GM21737 (cell line): ENCODE measurements around the gene CEP104.

ENCODE experiments used
- ATAC-seq: cut with Tn5 transposase; IDR thresholded peaks from one replicate; pipeline ENCODE4 v1.9.1; 2021; ENCODE audit warnings: mild to moderate bottlenecking, moderate library complexity; ENCODE audit not compliant: unreplicated experiment

Gene CEP104

DNA sequence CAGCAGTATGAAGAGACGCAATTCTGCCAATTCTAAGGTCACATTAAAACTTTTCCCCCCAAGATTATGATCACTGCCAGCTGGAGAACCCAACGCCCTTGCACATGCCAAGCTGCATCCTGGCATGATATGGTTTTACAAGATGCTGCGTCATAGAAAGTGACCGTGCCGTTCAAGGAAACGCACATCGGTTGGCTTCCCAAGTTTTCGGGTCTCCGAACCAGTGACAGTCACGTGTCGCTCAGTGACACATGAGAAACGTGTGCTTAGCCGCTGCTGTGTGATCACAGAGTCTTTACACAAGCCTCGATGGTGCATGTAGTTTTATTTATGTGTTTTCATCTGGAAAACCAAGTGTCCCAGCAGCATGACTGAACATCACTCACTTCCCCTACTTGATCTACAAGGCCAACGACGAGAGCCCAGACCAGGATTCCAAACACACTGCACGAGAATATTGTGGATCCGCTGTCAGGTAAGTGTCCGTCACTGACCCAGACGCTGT is 77.0 kb downstream of the CEP104 start:
- no peak for ATAC-seq

DNA sequence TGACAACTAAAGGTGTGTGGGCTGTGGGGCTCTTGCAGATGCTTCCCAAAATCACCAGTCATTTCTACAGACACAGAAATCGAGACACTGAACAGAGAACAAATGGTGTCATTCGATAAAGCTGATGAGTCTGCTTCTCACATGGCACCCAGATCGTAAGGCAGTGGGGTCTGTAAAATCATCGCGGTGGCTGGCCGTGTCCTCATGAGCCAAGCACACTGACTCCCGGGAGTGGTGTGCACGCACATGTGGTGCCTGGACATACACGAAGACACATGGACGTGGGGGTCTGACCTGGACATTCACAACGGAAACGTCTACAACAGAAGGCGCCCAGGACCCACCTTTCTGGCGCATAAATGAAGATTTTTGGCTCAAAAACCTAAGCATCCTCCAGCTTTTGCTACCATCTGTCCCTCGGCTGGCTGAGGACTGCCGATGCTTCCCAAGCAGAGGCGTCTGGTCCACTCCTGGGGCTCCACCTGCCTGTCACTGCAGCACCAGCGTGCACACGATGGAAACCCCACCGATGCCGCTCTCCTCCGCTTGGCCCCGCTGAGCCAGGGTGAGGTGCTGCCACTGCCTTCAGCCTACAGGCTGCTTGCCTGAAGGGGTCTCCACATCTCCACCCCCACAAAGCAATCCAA is 77.6 kb downstream of the CEP104 start:
- no peak for ATAC-seq

DNA sequence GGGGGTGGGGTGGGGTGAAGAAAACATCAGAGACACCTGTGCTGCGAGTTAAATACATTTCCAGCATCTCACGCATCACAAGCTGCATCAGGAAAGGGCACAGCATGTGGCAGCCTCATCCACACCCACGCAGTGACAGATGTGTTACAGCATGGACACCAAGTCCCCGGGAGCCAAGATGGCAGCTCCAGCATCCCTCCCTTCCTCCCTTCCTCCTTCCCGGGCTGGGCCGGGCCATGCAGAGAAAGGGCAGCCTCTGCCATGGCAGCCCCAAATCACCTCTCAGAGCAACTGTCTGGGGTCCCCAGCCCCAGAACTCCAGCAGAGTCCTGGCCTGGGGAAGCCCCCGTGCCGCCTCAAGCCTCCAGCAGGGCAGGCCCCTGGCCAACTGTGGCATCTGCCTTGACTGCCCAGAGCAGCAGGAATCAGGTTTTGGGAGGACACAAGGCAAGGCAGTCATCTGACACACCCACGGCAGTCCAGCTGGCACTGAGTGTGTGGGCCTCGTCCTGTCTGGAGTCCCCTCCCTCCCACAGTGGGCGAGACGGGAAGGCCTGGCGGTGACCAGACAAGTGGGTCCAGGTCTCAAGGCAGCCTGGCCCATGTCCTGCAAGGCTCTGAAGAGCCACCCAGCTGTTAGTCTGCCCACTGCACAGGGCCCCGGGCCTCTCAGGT is 78.3 kb downstream of the CEP104 start:
- ATAC-seq, result no peak

DNA sequence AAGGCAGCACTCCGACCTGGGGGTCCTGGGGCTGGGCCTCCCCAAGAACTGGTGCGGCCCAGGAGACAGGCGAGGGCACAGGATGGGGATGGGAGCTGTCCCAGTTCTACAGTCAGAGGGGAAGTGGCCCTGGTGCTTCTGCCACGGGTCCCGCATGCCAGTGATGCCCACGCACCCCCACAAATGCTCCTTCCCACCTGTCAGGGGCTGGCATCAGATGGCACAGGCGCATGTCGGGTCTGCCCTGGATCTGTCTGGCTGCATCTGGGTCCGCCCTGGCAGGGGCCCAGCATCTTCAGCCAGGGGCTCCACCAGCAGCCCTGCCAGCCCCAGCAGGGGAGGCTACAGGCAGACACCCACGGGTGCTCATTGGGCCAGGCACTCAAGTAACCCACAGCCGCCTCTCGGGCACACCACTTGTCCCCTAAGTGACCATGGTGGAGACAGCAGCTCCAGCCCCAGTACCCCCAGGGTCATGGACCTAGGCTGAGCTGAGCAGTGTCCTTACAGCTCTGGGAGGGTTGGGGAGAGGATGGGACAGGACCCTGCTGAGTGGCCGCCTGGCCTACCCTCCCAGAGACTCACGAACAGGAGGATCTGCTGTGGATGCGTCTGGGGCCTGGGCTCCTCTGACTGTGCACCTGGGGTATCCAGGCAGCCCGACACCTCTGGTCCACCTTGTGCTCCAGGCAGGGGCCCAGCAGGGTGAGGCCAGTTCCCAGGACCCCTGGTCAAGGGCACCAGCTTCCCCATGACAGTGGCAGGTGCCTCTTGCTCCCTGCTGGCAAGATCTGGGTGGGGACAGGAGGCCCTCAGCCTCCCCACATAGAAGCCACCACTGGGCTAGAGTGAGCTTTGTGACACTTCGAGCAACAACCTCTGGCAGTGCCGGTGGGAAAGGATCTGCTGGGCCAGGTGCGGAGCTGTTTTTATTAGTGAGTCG is 79.1 kb downstream of the CEP104 start:
- no peak for ATAC-seq

DNA sequence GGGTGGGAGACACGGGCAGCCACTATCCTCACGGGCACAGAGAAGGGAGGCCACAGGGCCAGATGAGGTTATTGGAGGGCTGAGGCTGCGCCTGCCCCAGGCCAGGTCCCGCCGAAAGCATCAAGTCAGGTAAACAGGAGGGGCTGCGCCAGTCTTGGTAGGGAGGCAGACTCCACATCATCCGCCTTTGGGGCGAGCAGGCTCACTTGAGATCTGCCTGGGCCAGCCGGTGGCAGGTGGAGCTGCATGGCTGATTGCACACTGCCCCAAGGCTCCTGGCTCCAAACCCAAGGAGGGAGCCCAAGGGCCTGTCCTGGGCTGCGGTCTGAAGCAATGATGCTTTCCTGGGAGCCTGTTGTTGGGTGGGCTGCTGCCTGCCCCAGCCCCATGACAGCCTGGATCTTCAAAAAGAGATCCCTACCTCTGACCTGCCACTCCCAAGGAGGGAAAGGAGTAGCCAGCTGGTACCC is 79.9 kb downstream of the CEP104 start:
- ATAC-seq, result no peak

DNA sequence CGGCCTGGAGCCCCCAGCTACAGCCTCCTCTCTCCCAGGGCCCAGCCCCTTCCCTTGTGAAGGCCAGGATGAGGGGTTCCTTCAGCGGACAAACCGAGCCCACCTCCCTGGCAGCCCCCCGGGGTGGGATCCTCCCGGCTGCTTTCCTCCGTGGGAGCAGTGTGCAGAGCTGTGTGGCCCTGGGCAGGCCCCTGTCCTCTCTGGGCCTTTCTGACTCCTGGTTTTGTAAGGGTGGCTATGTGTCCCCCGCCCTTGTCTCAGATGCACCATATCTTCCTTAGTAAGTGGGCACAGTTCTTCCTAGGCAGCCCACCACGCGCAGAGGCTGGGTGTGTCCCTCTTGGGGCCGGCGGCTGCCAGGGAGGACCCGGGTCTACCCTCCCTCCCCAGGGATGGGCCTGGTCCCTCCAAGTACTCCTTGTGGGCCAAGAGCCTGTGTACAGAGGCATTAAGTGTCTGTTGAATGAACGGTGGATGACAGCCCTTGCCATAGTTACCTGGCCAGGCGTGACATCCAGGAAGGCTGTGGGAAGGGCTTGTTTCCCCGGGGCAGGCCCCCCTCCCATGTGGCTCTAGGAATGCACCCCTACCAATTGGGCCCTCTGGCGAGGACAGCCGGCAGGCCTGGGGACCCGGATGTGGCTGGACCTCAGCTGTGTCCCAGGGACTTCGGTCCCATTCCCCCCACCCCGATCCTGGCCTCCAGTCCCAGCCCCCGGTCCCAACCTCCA is 80.6 kb downstream of the CEP104 start:
- ATAC-seq, result no peak

DNA sequence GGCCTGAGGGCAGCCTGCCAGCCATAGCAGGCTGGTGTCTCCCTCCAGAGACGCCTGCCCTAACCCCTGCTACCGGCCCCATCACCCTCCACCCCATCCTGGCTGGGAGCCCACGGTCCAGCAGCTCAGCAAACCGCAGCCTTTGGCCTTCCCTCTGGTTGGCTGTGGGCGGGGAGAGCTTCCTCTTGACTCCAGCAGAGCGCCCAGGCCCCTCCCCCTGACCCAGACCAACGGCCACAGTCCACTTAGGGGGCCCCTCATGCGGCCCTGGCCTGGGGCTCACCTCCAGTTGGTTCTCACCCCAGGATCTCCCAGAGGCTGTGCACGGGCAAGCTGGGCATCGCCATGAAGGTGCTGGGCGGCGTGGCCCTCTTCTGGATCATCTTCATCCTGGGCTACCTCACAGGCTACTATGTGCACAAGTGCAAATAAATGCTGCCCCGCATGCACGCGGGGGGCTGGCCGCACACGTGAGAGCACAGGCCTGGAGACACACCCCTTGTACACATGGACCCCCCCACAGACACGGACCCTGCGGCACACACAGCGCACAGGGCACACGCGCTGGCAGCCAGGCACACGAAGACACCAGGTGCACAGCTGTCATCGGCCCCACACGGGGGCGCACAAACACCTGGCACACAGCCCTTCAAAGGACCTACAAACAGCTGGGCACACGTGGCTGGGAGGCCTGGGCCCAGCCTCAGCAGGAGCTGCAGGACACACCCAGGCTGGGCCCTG is 81.4 kb downstream of the CEP104 start:
- no peak for ATAC-seq

DNA sequence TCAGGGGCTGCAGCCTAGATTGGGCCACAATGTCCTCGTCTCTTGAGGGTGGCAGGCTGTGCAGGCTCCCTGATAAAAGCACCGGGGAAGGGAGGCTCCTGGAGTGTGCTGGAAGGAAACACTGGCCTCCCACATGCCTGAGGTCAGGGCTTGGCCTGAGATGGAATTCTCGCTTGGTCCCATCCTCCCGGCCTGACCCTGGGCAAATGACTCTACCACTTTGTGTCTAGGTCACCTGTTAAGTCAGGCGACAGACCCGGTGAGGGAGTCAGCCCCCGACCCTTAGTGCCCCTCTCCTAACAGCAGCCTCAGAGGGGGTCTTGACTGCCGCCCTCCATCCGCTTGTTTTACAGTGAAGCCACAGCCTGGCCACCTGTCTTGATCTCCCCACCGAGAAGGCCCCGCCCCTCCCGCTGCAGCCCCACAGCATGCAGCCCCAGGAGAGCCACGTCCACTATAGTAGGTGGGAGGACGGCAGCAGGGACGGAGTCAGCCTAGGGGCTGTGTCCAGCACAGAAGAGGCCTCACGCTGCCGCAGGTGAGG is 82.0 kb downstream of the CEP104 start:
- ATAC-seq, result no peak

DNA sequence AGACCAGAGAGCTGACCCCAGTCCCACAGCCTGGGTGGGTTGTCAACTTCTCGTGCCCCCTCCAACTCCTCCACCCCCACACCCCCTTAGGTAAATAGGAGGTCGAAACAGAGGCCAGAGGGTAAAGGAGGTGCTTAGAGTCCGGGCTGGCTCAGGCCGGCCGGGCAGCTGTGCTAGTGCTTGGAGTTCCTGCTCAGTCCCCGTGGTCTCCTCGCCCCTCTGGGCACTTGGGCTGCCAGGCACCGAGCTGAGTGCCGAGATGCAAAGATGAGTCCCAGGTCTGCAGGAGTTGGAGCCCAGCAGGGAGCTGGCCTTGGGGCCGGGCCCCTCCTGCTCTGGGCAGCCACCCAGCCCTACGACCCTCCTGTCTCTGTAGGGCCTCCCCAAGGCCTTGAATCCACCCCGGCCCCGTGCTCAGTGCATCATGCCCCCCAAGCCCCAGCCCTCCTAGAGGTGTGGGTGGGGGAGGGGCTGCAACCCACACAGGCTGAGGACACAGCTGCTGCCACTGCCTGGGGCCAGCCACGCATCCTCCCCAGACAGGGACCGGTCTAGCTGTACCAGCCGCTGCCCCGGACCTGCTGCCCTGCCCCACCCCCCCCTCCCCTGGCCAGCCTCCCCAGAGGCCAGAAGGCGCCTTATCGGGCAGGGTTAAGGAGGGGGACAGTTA is 82.6 kb downstream of the CEP104 start:
- no peak for ATAC-seq

DNA sequence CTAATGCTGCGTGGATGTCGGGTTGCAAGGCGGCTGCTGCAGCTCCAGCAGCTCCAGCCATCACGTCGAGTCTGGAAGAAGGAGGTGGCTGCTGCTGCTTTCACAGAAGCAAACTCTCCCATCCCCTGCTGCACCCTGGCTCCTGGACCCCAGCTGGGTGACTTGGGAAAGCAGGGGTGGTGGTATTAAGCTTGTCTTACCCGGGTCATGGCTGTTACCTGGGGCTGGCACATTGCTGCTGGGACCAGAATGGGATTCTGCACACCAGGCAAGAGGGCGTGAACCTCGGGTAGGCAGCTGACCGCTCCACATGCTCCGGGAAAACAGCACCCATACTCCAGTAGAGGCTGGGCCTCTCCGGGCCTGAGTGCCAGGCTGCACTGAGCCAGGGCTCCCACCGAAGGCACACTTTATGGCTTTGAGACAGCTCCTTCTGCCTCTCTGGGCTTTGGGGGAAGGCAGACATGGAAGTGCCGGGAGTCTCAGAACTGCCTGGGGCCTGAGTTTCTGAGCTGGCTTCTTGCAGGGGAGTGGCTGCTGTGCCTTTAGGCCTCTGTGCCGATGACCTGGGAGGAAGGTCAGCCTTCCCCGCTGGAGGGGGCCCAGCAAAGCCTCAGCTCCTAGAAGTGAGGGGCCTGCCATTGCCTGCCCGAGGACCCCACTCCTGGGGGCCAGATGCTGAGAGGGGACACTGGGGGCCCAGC is 83.3 kb downstream of the CEP104 start:
- ATAC-seq, result no peak

DNA sequence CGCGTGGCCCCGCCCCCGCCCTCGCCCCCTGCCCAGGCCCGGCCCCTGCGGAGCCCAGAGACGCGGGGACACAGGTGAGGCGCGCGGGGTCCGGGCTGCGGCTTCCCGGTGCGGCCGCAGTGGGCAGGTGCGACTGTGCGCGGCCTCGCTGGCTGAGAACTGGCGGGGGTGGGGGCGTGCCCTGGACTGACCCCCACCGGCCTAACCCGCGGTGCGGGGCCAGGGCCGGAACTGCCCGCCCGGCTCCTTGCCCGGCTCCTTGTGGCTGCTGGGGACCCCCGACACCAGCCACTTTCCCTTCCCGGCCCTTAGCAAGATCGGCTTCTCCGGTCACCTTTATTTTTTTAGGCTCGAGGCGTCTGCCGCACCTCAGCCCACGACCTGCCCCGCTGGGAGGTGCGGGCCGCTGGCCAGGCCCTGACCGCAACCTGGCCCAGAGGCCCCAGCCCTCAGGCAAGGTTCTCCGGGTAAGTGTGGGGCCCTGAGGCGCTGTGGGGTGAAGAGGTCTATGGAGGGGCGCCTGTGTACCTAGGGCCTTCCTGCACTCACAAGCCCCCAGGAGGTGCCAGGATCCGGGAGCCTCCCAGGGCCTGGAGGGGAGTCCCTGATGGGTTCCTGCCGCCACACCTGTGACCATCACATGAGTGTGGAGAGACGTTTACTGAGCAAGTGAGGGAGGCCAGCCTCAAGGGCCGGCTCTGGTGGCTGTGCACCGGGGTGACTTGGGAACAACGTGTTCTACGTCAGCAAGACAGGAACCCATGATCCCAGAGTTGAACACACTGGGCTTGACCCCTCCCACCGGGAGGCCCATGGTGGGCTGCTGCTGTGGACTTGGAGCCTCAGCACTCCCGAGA is 84.1 kb downstream of the CEP104 start, which contains the start of gene SMIM1:
Gene SMIM1 (plus strand): TSS at position 35 of the 857 bp plus-strand sequence. CDS start 2,625 bp downstream, outside the sequence.
- ATAC-seq, result peak; percentile 16

DNA sequence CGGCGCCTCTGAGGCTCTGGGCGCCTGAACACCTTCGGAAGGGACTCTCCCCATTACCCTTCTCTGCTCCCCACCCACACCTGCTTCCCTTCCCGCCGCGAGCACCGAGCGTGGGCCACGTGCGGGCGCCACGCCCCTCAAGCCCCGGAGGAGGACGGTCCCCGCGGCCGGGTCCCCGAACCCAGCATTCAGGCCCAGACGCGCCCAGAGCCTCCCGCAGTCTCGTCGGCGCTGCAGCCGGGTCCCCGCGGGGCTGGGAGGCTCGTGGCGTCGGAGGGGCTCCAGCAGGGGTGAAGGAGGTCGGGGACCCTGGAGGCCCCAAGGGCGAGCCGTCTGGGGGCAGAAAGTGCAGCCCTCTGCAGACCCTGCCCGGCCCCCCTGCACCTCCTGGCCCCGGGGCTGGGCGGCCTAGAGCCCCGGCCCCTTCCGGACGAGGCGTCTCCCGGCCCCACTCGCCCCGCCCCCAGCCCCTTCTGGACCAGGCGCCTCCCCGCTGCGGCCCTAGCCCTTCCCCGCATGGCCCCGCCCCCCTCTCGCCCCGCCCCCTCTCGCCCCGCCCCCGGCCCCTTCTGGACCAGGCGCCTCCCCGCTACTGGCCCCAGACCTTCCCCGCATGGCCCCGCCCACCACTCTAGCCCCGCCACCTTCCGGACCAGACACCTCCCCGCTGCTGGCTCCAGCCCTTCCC is 84.8 kb downstream of the CEP104 start:
- ATAC-seq, result peak; percentile 64

DNA sequence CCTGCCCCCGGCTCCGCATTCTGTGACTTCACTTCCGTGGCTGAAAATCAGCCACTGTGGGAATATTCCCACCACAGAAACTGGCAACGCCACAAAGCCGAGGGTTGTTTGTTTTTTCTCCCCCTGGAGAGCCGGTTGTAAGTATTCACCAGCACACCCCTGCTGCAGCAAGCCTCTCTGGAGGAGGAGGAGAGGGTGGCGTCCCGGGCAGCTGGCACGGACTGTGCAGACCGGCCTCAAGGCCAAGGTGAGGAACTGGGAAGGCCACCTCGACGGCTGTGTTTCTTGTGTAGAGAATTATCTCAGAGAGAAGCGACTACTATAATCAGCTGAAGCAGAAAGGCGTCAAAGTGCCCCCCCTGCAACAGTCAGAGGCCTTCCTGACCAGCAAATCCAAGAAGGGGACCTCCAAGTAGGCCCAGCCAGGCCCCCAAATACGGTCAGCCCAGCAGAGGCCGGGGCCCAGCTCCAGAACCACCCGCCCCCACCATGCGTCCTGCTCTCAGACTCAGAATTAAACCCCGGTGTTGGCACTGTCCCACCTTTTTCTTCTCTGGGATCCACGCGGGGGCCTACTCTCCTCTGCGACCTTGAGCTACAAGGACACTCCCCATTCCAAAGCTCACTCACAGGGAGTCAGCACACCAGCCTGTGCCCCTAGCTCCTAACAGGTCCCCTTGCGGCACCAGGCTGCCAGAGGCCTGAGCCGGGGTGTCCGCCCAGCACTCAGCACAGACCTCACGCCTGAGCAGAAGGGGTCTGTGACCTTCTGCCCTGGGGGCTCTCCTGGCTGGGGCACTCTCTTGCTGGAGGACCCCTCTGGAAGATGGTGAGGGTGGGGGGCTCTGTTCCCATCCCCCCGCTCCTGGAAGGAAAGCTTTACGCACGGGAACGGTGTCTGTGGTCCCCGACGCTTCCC is 85.6 kb downstream of the CEP104 start:
- no peak for ATAC-seq

DNA sequence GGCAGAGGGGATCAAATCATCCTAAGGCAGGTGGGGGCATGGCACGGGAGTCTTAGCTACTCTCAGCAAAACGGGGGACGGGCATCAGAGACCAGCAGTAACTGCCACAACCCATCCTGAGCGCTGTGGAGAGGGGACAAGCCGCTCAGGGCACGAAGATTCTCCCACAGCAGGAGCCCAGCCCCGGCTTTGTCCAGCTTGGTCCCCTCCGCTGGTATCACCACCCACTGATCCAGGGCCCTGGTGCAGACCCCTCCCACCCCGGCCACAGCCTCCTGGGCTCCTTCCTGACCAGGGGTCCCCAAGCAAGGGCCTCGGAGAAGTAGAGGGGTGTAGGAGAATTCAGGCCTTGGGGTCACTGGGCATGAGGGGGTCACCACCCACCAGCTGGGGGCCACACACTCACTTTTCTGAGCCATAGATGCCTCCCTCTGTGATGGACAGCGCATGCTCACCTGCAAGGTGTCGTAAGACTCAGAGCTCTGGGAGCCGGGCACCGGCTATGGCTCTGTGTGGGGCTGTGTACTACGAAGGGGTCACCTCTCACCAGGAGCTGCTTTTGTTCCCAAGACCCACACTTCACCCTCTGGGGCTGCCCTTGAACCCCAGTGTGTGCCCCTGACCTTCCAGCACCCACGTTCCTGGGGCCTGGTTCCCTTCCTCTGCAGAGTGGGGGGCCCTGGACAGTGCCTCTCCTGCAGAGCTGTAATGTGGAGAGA is 86.8 kb downstream of the CEP104 start:
- ATAC-seq, result no peak

DNA sequence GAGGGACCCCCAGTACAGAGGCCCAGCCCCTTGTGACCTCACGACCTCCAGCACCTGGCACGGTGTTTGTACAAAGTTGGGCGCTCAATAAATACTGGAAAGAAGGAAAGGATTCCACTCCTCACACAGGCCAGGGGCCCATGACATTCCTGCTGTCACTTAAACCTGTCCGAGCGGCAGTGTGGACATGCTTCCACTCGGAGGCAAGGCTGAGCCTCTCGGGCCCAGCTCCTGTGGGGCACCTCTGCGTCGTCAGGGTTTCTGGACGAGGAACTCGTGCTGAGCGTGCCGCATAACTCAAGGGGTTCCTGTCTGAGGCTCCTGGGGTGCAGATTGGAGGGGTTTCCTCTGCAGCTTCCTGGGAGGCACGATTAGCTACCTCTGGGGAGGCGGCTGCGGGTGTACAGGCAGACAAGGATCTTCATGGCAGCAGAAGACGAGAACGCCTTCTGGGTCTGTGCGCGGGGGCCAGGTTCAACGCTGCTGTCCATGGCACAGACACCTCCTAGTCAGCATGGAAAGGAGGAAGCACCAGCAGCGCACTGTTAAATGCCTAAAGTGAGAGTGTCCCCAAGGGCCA is 88.1 kb downstream of the CEP104 start:
- no peak for ATAC-seq
